ENCODE measurements around the gene IPP.

DNA sequence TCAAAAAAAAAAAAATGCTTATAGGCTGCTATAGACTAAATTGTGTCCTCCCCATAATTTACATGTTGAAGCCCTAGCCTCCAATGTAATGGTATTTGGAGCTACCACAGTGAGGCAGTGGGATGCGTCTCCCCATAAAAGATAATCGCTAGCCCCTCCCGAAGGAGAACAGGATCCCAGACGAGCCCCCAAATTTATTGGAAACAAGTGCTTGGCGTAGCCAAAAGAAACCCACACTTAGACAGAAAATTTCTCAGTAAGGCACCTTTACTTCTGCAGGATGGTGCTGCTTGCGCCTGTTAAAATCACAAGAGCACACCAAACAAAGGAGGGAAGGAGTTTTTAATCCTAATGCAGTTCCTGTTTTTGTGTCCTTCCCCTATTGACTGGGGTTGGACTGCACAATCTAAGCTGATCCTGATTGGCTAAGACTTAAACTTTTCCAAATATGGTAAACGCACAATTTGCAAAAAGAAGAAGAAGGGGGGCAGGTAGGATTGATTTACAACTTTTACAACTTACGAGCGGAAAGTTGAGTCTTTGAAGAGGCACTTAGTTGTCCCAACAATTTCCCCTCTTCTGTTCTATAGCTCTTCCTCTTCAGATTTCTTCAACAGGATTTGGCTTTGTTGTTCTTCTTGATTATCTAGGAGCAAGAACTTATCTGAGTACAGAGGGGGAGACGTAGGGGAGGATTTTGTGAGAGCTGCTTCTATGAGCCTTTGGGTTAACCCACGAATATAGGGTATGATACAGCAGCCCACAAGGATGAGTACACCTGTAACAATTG is 3.0 kb upstream of the IPP start:
- no peak for TF ChIP-seq POLR2A (IDR thresholded peaks at IDR 0.05)
- TF ChIP-seq, protein P1, sequence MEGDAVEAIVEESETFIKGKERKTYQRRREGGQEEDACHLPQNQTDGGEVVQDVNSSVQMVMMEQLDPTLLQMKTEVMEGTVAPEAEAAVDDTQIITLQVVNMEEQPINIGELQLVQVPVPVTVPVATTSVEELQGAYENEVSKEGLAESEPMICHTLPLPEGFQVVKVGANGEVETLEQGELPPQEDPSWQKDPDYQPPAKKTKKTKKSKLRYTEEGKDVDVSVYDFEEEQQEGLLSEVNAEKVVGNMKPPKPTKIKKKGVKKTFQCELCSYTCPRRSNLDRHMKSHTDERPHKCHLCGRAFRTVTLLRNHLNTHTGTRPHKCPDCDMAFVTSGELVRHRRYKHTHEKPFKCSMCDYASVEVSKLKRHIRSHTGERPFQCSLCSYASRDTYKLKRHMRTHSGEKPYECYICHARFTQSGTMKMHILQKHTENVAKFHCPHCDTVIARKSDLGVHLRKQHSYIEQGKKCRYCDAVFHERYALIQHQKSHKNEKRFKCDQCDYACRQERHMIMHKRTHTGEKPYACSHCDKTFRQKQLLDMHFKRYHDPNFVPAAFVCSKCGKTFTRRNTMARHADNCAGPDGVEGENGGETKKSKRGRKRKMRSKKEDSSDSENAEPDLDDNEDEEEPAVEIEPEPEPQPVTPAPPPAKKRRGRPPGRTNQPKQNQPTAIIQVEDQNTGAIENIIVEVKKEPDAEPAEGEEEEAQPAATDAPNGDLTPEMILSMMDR (IDR thresholded peaks at IDR 0.05), result no peak
